DOHH2 (cell line): ENCODE results near the gene ITGAL.

Source experiments
- EZH2phosphoT487 ChIP-seq: fragments of 200-600 bp; sonication (generic); IDR thresholded peaks from 2 replicates; pipeline ENCODE4 v1.6.1; 2017; ENCODE audit warnings: borderline replicate concordance, mild to moderate bottlenecking, antibody characterized with exemption, low read length, moderate library complexity, mixed read lengths
- TF ChIP-seq, protein P1 (sequence below): fragments of 200-600 bp; sonication (generic); IDR thresholded peaks from one replicate; pipeline ENCODE4 v1.5.1; 2014; ENCODE audit warnings: antibody characterized with exemption, mild to moderate bottlenecking, low read depth, low read length; ENCODE audit not compliant: poor library complexity, severe bottlenecking

DNA sequence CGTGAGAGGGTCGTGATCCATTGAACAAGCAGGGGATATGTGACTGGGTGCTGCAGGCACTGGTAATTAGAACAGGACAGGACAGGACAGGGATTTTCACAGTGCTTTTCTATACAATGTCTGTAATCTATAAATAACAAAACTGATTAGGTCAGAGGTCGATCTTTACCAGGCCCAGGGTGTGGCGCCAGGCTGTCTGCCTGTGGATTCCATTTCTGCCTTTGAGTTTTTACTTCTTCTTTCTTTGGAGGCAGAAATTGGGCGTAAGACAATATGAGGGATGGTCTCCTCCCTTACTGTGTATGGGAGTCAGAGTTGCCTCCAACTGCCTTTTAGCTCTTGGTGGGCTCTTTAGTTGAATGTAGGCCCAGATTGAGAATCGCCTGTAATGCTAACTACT lies 87.1 kb downstream of the ITGAL start:
- TF ChIP-seq, protein P1, sequence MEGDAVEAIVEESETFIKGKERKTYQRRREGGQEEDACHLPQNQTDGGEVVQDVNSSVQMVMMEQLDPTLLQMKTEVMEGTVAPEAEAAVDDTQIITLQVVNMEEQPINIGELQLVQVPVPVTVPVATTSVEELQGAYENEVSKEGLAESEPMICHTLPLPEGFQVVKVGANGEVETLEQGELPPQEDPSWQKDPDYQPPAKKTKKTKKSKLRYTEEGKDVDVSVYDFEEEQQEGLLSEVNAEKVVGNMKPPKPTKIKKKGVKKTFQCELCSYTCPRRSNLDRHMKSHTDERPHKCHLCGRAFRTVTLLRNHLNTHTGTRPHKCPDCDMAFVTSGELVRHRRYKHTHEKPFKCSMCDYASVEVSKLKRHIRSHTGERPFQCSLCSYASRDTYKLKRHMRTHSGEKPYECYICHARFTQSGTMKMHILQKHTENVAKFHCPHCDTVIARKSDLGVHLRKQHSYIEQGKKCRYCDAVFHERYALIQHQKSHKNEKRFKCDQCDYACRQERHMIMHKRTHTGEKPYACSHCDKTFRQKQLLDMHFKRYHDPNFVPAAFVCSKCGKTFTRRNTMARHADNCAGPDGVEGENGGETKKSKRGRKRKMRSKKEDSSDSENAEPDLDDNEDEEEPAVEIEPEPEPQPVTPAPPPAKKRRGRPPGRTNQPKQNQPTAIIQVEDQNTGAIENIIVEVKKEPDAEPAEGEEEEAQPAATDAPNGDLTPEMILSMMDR = no peak
- TF ChIP-seq EZH2phosphoT487 = no peak
